DOHH2 (cell line): ENCODE measurements around the gene LRP4.

Experiments
- H3F3A ChIP-seq: fragments of 200-600 bp; sonication (generic), shearing (Covaris generic); 2 replicates; pipeline ENCODE4 v1.6.0; 2016; ENCODE audit warnings: antibody characterized with exemption, mild to moderate bottlenecking; ENCODE audit not compliant: control insufficient read depth, insufficient read depth
- H3K27ac ChIP-seq: fragments of 200-600 bp; sonication (generic); 2 replicates; pipeline ENCODE4 v1.5.1; 2014; ENCODE audit warnings: low read depth, mild to moderate bottlenecking, low read length, moderate library complexity
- H3K27me3 ChIP-seq: fragments of 200-600 bp; sonication (generic); 2 replicates; pipeline ENCODE4 v1.6.1; 2014; ENCODE audit warnings: mild to moderate bottlenecking, low read length, mixed read lengths; ENCODE audit not compliant: control insufficient read depth
- H3K36me3 ChIP-seq: fragments of 200-600 bp; sonication (generic); 2 replicates; pipeline ENCODE4 v1.6.1; 2014; ENCODE audit warnings: mild to moderate bottlenecking, low read length, moderate library complexity, mixed read lengths; ENCODE audit not compliant: control insufficient read depth
- H3K4me1 ChIP-seq: fragments of 200-600 bp; sonication (generic); 2 replicates; pipeline ENCODE4 v1.6.1; 2014; ENCODE audit warnings: mild to moderate bottlenecking, low read length, mixed read lengths; ENCODE audit not compliant: control insufficient read depth
- H3K4me2 ChIP-seq: fragments of 200-600 bp; sonication (generic); 2 replicates; pipeline ENCODE4 v1.6.0; 2014; ENCODE audit warnings: mild to moderate bottlenecking, low read length, moderate library complexity
- H3K4me3 ChIP-seq: fragments of 200-600 bp; sonication (generic); 2 replicates; pipeline ENCODE4 v1.5.1; 2014; ENCODE audit warnings: mild to moderate bottlenecking, low read length, mixed read lengths
- H3K79me2 ChIP-seq: fragments of 200-600 bp; sonication (generic); 2 replicates; pipeline ENCODE4 v1.6.1; 2014; ENCODE audit warnings: mild to moderate bottlenecking, low read length, mixed read lengths; ENCODE audit not compliant: control insufficient read depth
- H3K9me2 ChIP-seq: fragments of 200-600 bp; sonication (generic); replicated peaks from 2 replicates; pipeline ENCODE4 v1.6.1; 2014; ENCODE audit warnings: mild to moderate bottlenecking, low read length, mixed read lengths; ENCODE audit not compliant: control insufficient read depth
- H3K9me3 ChIP-seq: fragments of 200-600 bp; sonication (generic); 2 replicates; pipeline ENCODE4 v1.6.1; 2014; ENCODE audit warnings: antibody characterized with exemption, low read length, mixed read lengths; ENCODE audit not compliant: control insufficient read depth, insufficient read depth
- H4K20me1 ChIP-seq: fragments of 200-600 bp; sonication (generic); 2 replicates; pipeline ENCODE4 v1.6.0; 2014; ENCODE audit warnings: low read depth, mild to moderate bottlenecking, antibody characterized with exemption, low read length, moderate library complexity; ENCODE audit not compliant: control insufficient read depth, insufficient read depth
- CTCF ChIP-seq: fragments of 200-600 bp; sonication (generic); IDR thresholded peaks from one replicate; pipeline ENCODE4 v1.5.1; 2014; ENCODE audit warnings: antibody characterized with exemption, mild to moderate bottlenecking, low read depth, low read length; ENCODE audit not compliant: poor library complexity, severe bottlenecking
- EZH2phosphoT487 ChIP-seq: fragments of 200-600 bp; sonication (generic); IDR thresholded peaks from 2 replicates; pipeline ENCODE4 v1.6.1; 2017; ENCODE audit warnings: borderline replicate concordance, mild to moderate bottlenecking, antibody characterized with exemption, low read length, moderate library complexity, mixed read lengths

The LRP4 gene

GRCh38 chr11:46917109-46917761 lies 1.1 kb downstream of the LRP4 start:
- Histone ChIP-seq H4K20me1 (no peaks in the 10 kb centered on the region), H3F3A (peaks cover 5% of the 10 kb centered on the region), H3K79me2 (no peaks in the 10 kb centered on the region), H3K4me2 (peak overlapping the region; percentile 86), H3K9me2 (no peaks in the 10 kb centered on the region), H3K27ac (no peak overlapping the region), H3K4me1 (peaks cover 49% of the 10 kb centered on the region), H3K36me3 (no peaks in the 10 kb centered on the region), H3K9me3 (no peaks in the 10 kb centered on the region), H3K4me3 (peak overlapping the region; percentile 81), H3K27me3 (peaks cover 19% of the 10 kb centered on the region)
- TF ChIP-seq EZH2phosphoT487 (no peak), CTCF (no peak)

GRCh38 chr11:46916286-46917108 lies 1.9 kb downstream of the LRP4 start:
- Histone ChIP-seq H3K27ac (no peak overlapping the region), H4K20me1 (no peaks in the 10 kb centered on the region), H3K4me1 (peaks cover 49% of the 10 kb centered on the region), H3K9me2 (no peaks in the 10 kb centered on the region), H3F3A (peaks cover 5% of the 10 kb centered on the region), H3K27me3 (peaks cover 19% of the 10 kb centered on the region), H3K4me3 (peak overlapping the region; percentile 81), H3K36me3 (no peaks in the 10 kb centered on the region), H3K9me3 (no peaks in the 10 kb centered on the region), H3K79me2 (no peaks in the 10 kb centered on the region), H3K4me2 (peak overlapping the region; percentile 86)
- TF ChIP-seq EZH2phosphoT487 (no peak), CTCF (no peak)

- TF ChIP-seq CTCF (no peak), EZH2phosphoT487 (no peak)
- peaks cover 5% of the 10 kb centered on the region for H3F3A ChIP-seq
- H3K4me1 ChIP-seq: peaks cover 44% of the 10 kb centered on the region
- no peak overlapping the region for H3K4me2 ChIP-seq
- H3K9me3 ChIP-seq: no peaks in the 10 kb centered on the region
- no peaks in the 10 kb centered on the region for H4K20me1 ChIP-seq
- H3K79me2 ChIP-seq: no peaks in the 10 kb centered on the region
- no peak overlapping the region for H3K27ac ChIP-seq
- no peak overlapping the region for H3K4me3 ChIP-seq
- H3K27me3 ChIP-seq: peaks cover 19% of the 10 kb centered on the region
- no peaks in the 10 kb centered on the region for H3K9me2 ChIP-seq
- no peaks in the 10 kb centered on the region for H3K36me3 ChIP-seq
Observed at GRCh38 chr11:46914910-46915309, 3.4 kb downstream of the LRP4 start.
